IMR-90 (cell line): ENCODE data around the gene SEMA4D. TPM values are rescaled to one million over a fixed set of nuclear protein-coding genes. Genes with fewer than 3 reads are reported as not detected.

Source experiments
- ATAC-seq: fragments of 200-7000 bp; cut with Tn5 transposase; 2 replicates; pipeline ENCODE4 v1.9.1; 2020; ENCODE audit warnings: low read depth, mild to moderate bottlenecking, moderate library complexity
- BruUV-seq: library from RNA; stranded (reverse); fragments of 400-500 nt; replicated peaks from 2 replicates; lab custom pipeline; 2021; lab: Mats Ljungman, UMichigan
- CTCF ChIA-PET: fragments of 300-600 bp; formaldehyde crosslinking; extraction: SDS; loops from one replicate; lab custom pipeline; 2021; ENCODE audit warnings: antibody characterized with exemption; lab: Yijun Ruan, JAX
- POLR2A ChIA-PET: fragments of 300-600 bp; sonication (Branson Sonifier 250); formaldehyde crosslinking; loops from one replicate; lab custom pipeline; 2022; ENCODE audit warnings: antibody characterized with exemption; ENCODE audit not compliant: unreplicated experiment; lab: Charles Lee
- DNase-seq: peaks from one replicate; pipeline ENCODE4 v3.0.0; 2013
- H2AFZ ChIP-seq: replicated peaks from 2 replicates; pipeline ENCODE3; 2013; ENCODE audit warnings: low read length, mild to moderate bottlenecking; ENCODE audit not compliant: poor library complexity
- H2AK5ac ChIP-seq: 2 replicates; pipeline ENCODE4 v1.6.1; 2013; ENCODE audit warnings: low read depth, low read length, inconsistent platforms
- H2AK9ac ChIP-seq: replicated peaks from 2 replicates; pipeline ENCODE3; 2013; ENCODE audit warnings: mild to moderate bottlenecking, low read depth, low read length, moderate library complexity; ENCODE audit not compliant: poor library complexity
- H2BK120ac ChIP-seq: 2 replicates; pipeline ENCODE4 v1.6.1; 2013; ENCODE audit warnings: low read depth, low read length, inconsistent platforms
- H2BK15ac ChIP-seq: 3 replicates; pipeline ENCODE4 v1.6.1; 2013; ENCODE audit warnings: low read depth, low read length, inconsistent platforms
- H2BK20ac ChIP-seq: 2 replicates; pipeline ENCODE4 v1.6.1; 2013; ENCODE audit warnings: low read depth, mild to moderate bottlenecking, inconsistent platforms, low read length, moderate library complexity
- H2BK5ac ChIP-seq: 2 replicates; pipeline ENCODE4 v1.6.1; 2013; ENCODE audit warnings: mild to moderate bottlenecking, low read depth, low read length, inconsistent platforms; ENCODE audit not compliant: poor library complexity, severe bottlenecking
- H3K14ac ChIP-seq: replicated peaks from 2 replicates; pipeline ENCODE4 v1.6.1; 2013; ENCODE audit warnings: low read depth, low read length, inconsistent platforms
- H3K18ac ChIP-seq: 2 replicates; pipeline ENCODE4 v1.6.1; 2013; ENCODE audit warnings: low read depth, low read length, control low read depth
- H3K23ac ChIP-seq: 2 replicates; pipeline ENCODE4 v1.6.1; 2013; ENCODE audit warnings: low read depth, low read length, inconsistent platforms
- H3K27ac ChIP-seq: 2 replicates; pipeline ENCODE4 v1.5.1; 2013; ENCODE audit warnings: mild to moderate bottlenecking, control low read depth, low read length; ENCODE audit not compliant: insufficient read depth
- H3K27me3 ChIP-seq: 2 replicates; pipeline ENCODE4 v1.6.1; 2013; ENCODE audit warnings: low read length; ENCODE audit not compliant: control insufficient read depth, insufficient read depth
- H3K36me3 ChIP-seq: 2 replicates; pipeline ENCODE4 v1.6.1; 2013; ENCODE audit warnings: low read length, mixed read lengths; ENCODE audit not compliant: control insufficient read depth, insufficient read depth
- H3K4ac ChIP-seq: 2 replicates; pipeline ENCODE4 v1.6.1; 2013; ENCODE audit warnings: low read depth, low read length, inconsistent platforms
- H3K4me1 ChIP-seq: 2 replicates; pipeline ENCODE4 v1.6.1; 2013; ENCODE audit warnings: low read length, mixed read lengths; ENCODE audit not compliant: control insufficient read depth, insufficient read depth
- H3K4me2 ChIP-seq: 2 replicates; pipeline ENCODE4 v1.6.1; 2013; ENCODE audit warnings: low read depth, mild to moderate bottlenecking, control low read depth, low read length, moderate library complexity
- H3K4me3 ChIP-seq: 2 replicates; pipeline ENCODE4 v1.5.1; 2013; ENCODE audit warnings: low read depth, mild to moderate bottlenecking, control low read depth, low read length, moderate library complexity; ENCODE audit not compliant: insufficient read depth
- H3K56ac ChIP-seq: 2 replicates; pipeline ENCODE4 v1.6.1; 2013; ENCODE audit warnings: low read length, inconsistent platforms; ENCODE audit not compliant: insufficient read depth; ENCODE audit errors: extremely low read depth
- H3K79me1 ChIP-seq, 2 experiments: 2 replicates each; pipeline ENCODE4 v1.6.1; 2013; ENCODE audit warnings: low read length in 2 of 2, inconsistent platforms in 1 of 2, low read depth in 1 of 2
- H3K9ac ChIP-seq: 2 replicates; pipeline ENCODE4 v1.6.1; 2013; ENCODE audit warnings: low read depth, low read length, control low read depth
- H3K9me1 ChIP-seq: 2 replicates; pipeline ENCODE4 v1.6.1; 2013; ENCODE audit warnings: low read length, inconsistent platforms; ENCODE audit not compliant: insufficient read depth
- H3K9me3 ChIP-seq: 2 replicates; pipeline ENCODE4 v1.6.1; 2013; ENCODE audit warnings: low read length; ENCODE audit not compliant: control insufficient read depth, insufficient read depth
- H4K20me1 ChIP-seq: 2 replicates; pipeline ENCODE4 v1.6.1; 2013; ENCODE audit warnings: low read length, inconsistent platforms; ENCODE audit not compliant: insufficient read depth
- H4K5ac ChIP-seq: 2 replicates; pipeline ENCODE4 v1.6.1; 2013; ENCODE audit warnings: mild to moderate bottlenecking, low read depth, low read length, control low read depth
- H4K8ac ChIP-seq, 2 experiments: 2 replicates each; pipeline ENCODE4 v1.6.1; 2013; ENCODE audit warnings: low read depth in 2 of 2, low read length in 2 of 2, control low read depth in 1 of 2, inconsistent platforms in 1 of 2
- H4K91ac ChIP-seq: 2 replicates; pipeline ENCODE4 v1.6.1; 2013; ENCODE audit warnings: low read depth, low read length, inconsistent platforms; ENCODE audit not compliant: insufficient read depth
- BHLHE40 ChIP-seq: fragments of 150-350 bp; IDR thresholded peaks from 2 replicates; pipeline ENCODE4 v1.6.1; 2016; ENCODE audit warnings: mild to moderate bottlenecking, low read depth, low read length
- CEBPB ChIP-seq: IDR thresholded peaks from 2 replicates; pipeline ENCODE4 v1.6.1; 2012; ENCODE audit warnings: low read depth, low read length, improper control_type of control experiment
- CHD1 ChIP-seq: IDR thresholded peaks from 2 replicates; pipeline ENCODE4 v1.6.1; 2012; ENCODE audit warnings: low read depth, low read length, improper control_type of control experiment
- CTCF ChIP-seq: conservative IDR thresholded peaks from 2 replicates; pipeline ENCODE4 v1.5.1; 2012; ENCODE audit warnings: mild to moderate bottlenecking, low read depth, low read length, improper control_type of control experiment
- ELK1 ChIP-seq: fragments of 150-350 bp; IDR thresholded peaks from 2 replicates; pipeline ENCODE4 v1.6.1; 2016; ENCODE audit warnings: low read depth, mild to moderate bottlenecking, low read length, moderate library complexity, borderline replicate concordance
- FOS ChIP-seq: fragments of 150-350 bp; IDR thresholded peaks from 2 replicates; pipeline ENCODE4 v1.6.1; 2016; ENCODE audit warnings: low read depth, low read length
- MAFK ChIP-seq: IDR thresholded peaks from 2 replicates; pipeline ENCODE4 v1.6.1; 2012; ENCODE audit warnings: low read depth, low read length, improper control_type of control experiment
- MAZ ChIP-seq: IDR thresholded peaks from 2 replicates; pipeline ENCODE4 v1.6.1; 2012; ENCODE audit warnings: low read depth, mild to moderate bottlenecking, low read length, improper control_type of control experiment, moderate library complexity, borderline replicate concordance
- MXI1 ChIP-seq: IDR thresholded peaks from 2 replicates; pipeline ENCODE4 v1.6.1; 2012; ENCODE audit warnings: low read depth, mild to moderate bottlenecking, low read length, moderate library complexity, borderline replicate concordance
- NFE2L2 ChIP-seq: fragments of 150-350 bp; IDR thresholded peaks from 2 replicates; pipeline ENCODE4 v1.6.1; 2016; ENCODE audit warnings: low read depth, mild to moderate bottlenecking, low read length
- POLR2A ChIP-seq: IDR thresholded peaks from 2 replicates; pipeline ENCODE4 v1.6.1; 2012; ENCODE audit warnings: mild to moderate bottlenecking, low read depth, low read length
- RAD21 ChIP-seq: IDR thresholded peaks from 2 replicates; pipeline ENCODE4 v1.6.1; 2012; ENCODE audit warnings: low read length, improper control_type of control experiment
- RCOR1 ChIP-seq: IDR thresholded peaks from 2 replicates; pipeline ENCODE4 v1.6.1; 2012; ENCODE audit warnings: mild to moderate bottlenecking, low read length, improper control_type of control experiment; ENCODE audit not compliant: insufficient replicate concordance
- RFX5 ChIP-seq: IDR thresholded peaks from 2 replicates; pipeline ENCODE4 v1.8.0; 2012; ENCODE audit warnings: low read depth, mild to moderate bottlenecking, low read length, moderate library complexity
- SMC3 ChIP-seq: fragments of 150-350 bp; IDR thresholded peaks from 2 replicates; pipeline ENCODE4 v1.6.1; 2016; ENCODE audit warnings: low read depth, mild to moderate bottlenecking, antibody characterized with exemption, low read length, moderate library complexity
- USF2 ChIP-seq: fragments of 150-350 bp; IDR thresholded peaks from 2 replicates; pipeline ENCODE4 v1.6.1; 2017; ENCODE audit warnings: mild to moderate bottlenecking, antibody characterized with exemption, low read length, low read depth
- WGBS, 2 experiments: methylation state at CpG; one replicate each; pipeline versions ENCODE4 v1.1.5 to v1.1.7; 2013; ENCODE audit warnings: missing lambda C conversion rate in 2 of 2; ENCODE audit not compliant: insufficient read length in 1 of 2; ENCODE audit errors: extremely low coverage in 2 of 2; 5-methylcytosine and 5-hydroxymethylcytosine counted together
- dilution Hi-C: fragments of 300-500 bp; cut with HindIII; formaldehyde crosslinking; loops from one replicate; pipeline ENCODE4 v1.14.3; 2018; ENCODE audit warnings: low sequenced_read_pairs; ENCODE audit not compliant: unreplicated experiment
- in situ Hi-C: fragments of 300-500 bp; cut with MboI; formaldehyde crosslinking; loops from 3 replicates; pipeline ENCODE4 v1.14.3; 2019; ENCODE audit warnings: low sequenced_read_pairs, inconsistent platforms, mixed read lengths
- intact Hi-C: fragments of 100-400 bp; cut with micrococcal nuclease; formaldehyde crosslinking; loops from 2 replicates; pipeline ENCODE4 v1.10.0; 2022
- polyA plus RNA-seq, 3 experiments: library from polyadenylated mRNA; depleted of rRNA; stranded (reverse); fragments of >200 nt; gene quantifications; 2 replicates each; pipeline ENCODE4 v1.2.3, GENCODE V29; 2012; ENCODE audit warnings: low replicate concordance in 1 of 3
- total RNA-seq: library from RNA; depleted of rRNA; stranded (reverse); fragments of >200 nt; gene quantifications from 2 replicates; pipeline ENCODE4 v1.2.3, GENCODE V29; 2012

The SEMA4D gene
- total and polyA plus RNA-seq, 2 of the 4 experiments (the other 2 are of a cell fraction), result 0.90 to 1.5 TPM

GRCh38 chr9:89362647-89363310, 135.1 kb downstream of the SEMA4D start:
- no peaks in the 10 kb centered on the region for H3K9me1 ChIP-seq
- DNase-seq (no peak), ATAC-seq (no peak)
- no peak overlapping the region for H4K91ac ChIP-seq
- H2AK5ac ChIP-seq, result no peak overlapping the region
- no peaks in the 10 kb centered on the region for H3K27me3 ChIP-seq
- H3K18ac ChIP-seq, result no peak overlapping the region
- H3K4me2 ChIP-seq, result no peak overlapping the region
- no peaks in the 10 kb centered on the region for H3K9me3 ChIP-seq
- no peaks in the 10 kb centered on the region for H3K79me1 ChIP-seq
- in situ Hi-C loops, result no loop called here
- no peak overlapping the region for H3K14ac ChIP-seq
- no peak overlapping the region for H2BK120ac ChIP-seq
- TF ChIP-seq SMC3 (no peak), MAZ (no peak), POLR2A (no peak), RCOR1 (no peak), CTCF (no peak), USF2 (no peak), MAFK (no peak), RAD21 (no peak), FOS (no peak), RFX5 (no peak), MXI1 (no peak), CEBPB (no peak), BHLHE40 (no peak), CHD1 (no peak), ELK1 (no peak), NFE2L2 (no peak)
- no peaks in the 10 kb centered on the region for H3K4me1 ChIP-seq
- intact Hi-C loops, result no loop called here
- H2AK9ac ChIP-seq, result no peak overlapping the region
- no peak overlapping the region for H4K5ac ChIP-seq
- no TSS peak for BruUV-seq
- no peak overlapping the region for H2AFZ ChIP-seq
- H3K56ac ChIP-seq, result no peak overlapping the region
- H4K8ac ChIP-seq, result no peak overlapping the region
- no peak overlapping the region for H2BK5ac ChIP-seq
- H2BK20ac ChIP-seq, result no peak overlapping the region
- dilution Hi-C loops, result no loop called here
- CTCF ChIA-PET, result no interaction called here
- POLR2A ChIA-PET, result no interaction called here
- H2BK15ac ChIP-seq, result no peak overlapping the region
- H3K36me3 ChIP-seq, result peaks cover 39% of the 10 kb centered on the region
- 92% methylated on average over 2 of the region's 10 CpGs; no CpG with 5 or more reads in 1 of the 2 experiments for WGBS, 2 experiments
- H3K4me3 ChIP-seq, result no peak overlapping the region
- H4K20me1 ChIP-seq, result no peaks in the 10 kb centered on the region
- H3K23ac ChIP-seq, result no peak overlapping the region
- H3K27ac ChIP-seq, result no peak overlapping the region
- H3K4ac ChIP-seq, result no peak overlapping the region
- H3K9ac ChIP-seq, result no peak overlapping the region
